GM12874 (cell line): ENCODE results near the gene GPR148.

Experiments used
- CTCF ChIP-seq: IDR thresholded peaks from 2 replicates; pipeline ENCODE4 v1.5.1; 2011; ENCODE audit warnings: low read depth, mild to moderate bottlenecking, control low read depth, low read length, moderate library complexity; ENCODE audit not compliant: insufficient read depth

Gene GPR148

GRCh38 chr2:130769343-130769907, 40.6 kb downstream of the GPR148 start:
- no peak for TF ChIP-seq CTCF

GRCh38 chr2:130776550-130776949, 47.7 kb downstream of the GPR148 start:
- TF ChIP-seq CTCF = no peak

- TF ChIP-seq CTCF = no peak
Measured at GRCh38 chr2:130778781-130779180, 49.9 kb downstream of the GPR148 start.
